Posterior cingulate gyrus (tissue), 11 donors: ENCODE data around the gene CABP1.
A peak's percentile ranks its signal among the peaks of the same experiment; 100 is the strongest.

ENCODE experiments used
- DNase-seq, 10 donors: peaks; one replicate each; pipeline versions ENCODE4 v3.0.0 to v3.0.0-alpha.2; 2020 to 2021; ENCODE audit warnings: mixed read lengths in 3 of 10
- intact Hi-C: fragments of 100-400 bp; cut with DNase I; formaldehyde crosslinking; loops from one replicate; pipeline ENCODE4 v1.15.1; 2023

The CABP1 gene

GRCh38 chr12:120713861-120714482, 73.5 kb downstream of the CABP1 start:
- intact Hi-C loops, result loop anchor here (1.0 to 2.0 kb wide), 3 partner anchors 27 to 131 kb away; partner anchors contain the start of gene MLEC
- DNase-seq, result peak in 6 of 10 donors; percentile 56 to 93 (median 70)
